GM18505 (cell line): ENCODE results near the gene LCN15.
"Not testable (repeated sequence)": the region's sequence is repeated elsewhere in the genome, so short reads cannot be mapped to it uniquely, and the experiment has no call there.

Experiments
- ATAC-seq: cut with Tn5 transposase; IDR thresholded peaks from one replicate; pipeline ENCODE4 v1.9.1; 2021; ENCODE audit not compliant: unreplicated experiment
- POLR2A ChIP-seq: IDR thresholded peaks from 4 replicates; pipeline ENCODE4 v1.6.1; 2011; ENCODE audit warnings: borderline replicate concordance; ENCODE audit not compliant: insufficient read depth, insufficient read length; ENCODE audit errors: extremely low read depth

Gene LCN15, protein sequence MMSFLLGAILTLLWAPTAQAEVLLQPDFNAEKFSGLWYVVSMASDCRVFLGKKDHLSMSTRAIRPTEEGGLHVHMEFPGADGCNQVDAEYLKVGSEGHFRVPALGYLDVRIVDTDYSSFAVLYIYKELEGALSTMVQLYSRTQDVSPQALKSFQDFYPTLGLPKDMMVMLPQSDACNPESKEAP

DNA sequence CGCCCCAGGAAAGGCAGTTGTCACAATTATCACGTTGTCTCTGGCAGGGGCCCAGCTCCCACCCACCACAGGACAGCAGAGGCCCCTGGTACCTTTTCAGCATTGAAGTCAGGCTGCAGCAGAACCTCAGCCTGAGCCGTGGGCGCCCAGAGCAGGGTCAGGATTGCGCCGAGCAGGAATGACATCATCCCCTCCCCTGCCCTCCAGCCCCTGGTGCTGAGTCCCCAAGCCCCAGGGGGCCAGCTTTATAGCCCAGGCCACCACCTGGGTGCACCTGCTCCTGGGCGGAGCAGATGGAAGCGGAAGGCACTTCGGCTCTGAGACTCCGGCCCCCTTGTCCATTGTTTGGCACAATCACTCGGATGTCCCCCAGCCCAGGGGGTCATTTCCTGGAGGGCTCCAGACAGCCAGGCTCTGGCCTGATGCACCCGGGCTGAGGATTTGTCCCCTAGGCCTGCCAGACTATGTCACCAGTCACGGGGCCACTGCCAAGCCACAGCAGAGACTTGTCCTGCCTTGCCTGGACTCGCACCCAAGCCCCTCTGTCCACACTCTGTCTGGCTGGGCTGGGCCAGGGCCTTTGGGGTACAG is at the start of gene LCN15:
TSS of gene LCN15 (minus strand) at position 218 of the 591 bp plus-strand sequence. CDS start at position 188, 30 bp downstream.
- no peak for TF ChIP-seq POLR2A
- no peak for ATAC-seq

DNA sequence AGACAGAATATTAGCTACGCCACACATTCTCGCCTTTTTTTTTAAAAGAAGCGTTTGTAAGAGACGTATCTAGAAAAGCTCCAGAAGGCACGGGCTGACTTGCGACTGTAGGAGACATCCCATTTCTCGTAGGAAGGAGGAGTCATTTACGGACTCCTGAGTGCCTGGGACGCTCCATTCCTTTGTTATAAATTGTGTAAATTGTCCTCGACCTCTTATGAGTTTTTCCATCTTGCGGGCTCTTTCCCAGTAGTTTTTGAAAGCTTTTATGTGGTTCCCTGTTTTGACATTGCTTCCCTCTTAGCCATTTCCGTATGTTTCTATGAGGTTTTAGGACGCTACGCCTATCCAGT is 44.5 kb upstream of the LCN15 start:
- ATAC-seq, result no peak

DNA sequence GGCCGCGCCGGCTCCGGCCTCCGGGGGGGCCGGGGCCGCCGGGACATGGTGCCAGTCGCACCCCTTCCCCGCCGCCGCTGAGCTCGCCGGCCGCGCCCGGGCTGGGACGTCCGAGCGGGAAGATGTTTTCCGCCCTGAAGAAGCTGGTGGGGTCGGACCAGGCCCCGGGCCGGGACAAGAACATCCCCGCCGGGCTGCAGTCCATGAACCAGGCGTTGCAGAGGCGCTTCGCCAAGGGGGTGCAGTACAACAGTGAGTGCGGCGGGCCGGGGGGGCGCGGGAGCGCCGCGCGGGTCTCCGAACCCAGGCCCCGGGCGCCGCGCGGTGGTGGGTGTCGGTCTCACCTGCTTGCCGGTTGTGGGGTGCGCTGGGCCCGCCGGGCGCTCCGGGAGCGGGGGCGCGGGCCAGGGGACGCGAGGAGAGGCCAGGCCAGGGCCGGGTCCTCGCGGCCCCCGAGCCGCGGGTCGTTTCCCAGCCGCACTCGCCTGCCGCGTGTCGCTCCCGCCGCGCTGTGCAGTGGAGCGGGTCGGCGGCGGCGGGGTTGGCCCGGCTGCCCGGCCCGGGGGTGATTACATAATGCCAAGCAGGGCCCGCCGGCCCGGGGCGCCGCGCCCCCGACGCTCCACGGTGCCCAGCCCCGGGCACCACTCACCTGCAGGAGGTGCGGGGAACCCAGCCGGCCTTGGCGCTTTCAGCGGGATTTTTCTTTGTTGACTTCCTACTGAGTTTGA is 43.9 kb upstream of the LCN15 start:
- TF ChIP-seq POLR2A, result no peak
- ATAC-seq, result peak; percentile 34

More for the DNA sequence above, 44.5 kb upstream of the LCN15 start:
- TF ChIP-seq POLR2A, result no peak

DNA sequence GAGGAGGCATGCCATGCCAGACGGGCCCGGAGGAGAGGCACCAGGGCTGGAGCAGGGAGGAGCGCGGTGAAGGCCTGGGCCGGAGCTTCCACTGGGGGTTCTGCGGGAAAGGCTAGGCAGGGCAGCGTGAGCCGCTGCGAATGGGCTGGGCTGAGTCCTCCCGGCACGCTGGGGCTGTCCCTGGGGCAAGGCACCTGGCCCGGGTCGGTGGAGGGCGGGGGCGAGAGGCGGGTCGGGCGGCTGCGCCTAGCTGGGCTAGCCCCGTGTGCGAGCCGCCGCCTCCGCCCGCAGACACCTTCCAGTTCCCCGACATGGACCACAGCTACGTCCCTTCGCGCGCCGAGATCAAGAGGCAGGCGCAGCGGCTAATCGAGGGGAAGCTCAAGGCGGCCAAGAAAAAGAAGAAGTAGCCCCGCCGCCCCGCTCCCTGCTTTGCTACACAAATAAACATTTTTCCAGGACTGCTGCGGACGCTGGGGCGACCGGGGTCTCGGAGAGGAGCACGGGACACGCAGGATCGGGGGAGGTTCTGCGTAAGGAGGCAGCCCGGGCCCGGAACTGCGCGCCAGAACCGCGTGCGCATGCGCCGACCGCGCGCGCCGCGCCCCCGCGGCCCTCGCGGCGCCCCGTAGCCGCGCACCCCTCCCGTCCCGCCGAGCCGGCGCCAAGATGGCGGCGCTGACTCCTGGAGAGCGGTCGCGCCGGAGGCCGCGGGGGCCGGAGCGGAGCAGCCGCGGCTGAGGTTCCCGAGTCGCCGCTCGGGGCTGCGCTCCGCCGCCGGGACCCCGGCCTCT is 43.2 kb upstream of the LCN15 start, which contains the start of gene RABL6:
TSS of gene RABL6 (plus strand) at position 668 of the 794 bp plus-strand sequence. CDS start 249 bp downstream, outside the sequence.
- TF ChIP-seq POLR2A, result peak; percentile 89
- ATAC-seq, result peak; percentile 58

DNA sequence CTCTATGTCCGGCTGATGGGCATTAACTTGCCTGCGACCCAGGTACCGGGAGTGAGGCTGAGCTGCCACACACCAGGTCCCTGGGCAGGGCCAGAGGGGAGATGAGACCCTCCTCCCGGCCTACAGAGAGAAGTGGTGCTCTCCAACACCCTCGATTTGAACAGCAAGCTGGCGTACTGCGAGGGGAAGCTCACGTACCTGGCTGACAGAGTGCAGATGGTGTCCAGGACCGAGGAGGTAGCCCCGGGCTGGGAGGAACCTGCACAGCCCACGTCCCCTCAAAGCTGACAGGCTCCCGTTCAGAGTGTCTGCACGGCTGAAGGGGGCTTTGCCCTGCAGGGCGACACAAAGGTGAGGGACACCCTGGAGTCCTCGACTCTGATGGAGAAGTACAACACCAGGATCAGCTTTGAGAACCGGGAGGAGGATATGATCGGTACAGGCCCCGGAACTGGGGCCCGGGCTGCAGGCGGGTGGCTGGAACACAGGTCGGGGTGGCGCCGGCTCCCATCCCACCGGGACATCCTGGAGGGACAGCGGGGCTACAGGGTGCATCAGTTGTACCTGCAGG is 42.4 kb upstream of the LCN15 start:
- ATAC-seq, result no peak
- no peak for TF ChIP-seq POLR2A

DNA sequence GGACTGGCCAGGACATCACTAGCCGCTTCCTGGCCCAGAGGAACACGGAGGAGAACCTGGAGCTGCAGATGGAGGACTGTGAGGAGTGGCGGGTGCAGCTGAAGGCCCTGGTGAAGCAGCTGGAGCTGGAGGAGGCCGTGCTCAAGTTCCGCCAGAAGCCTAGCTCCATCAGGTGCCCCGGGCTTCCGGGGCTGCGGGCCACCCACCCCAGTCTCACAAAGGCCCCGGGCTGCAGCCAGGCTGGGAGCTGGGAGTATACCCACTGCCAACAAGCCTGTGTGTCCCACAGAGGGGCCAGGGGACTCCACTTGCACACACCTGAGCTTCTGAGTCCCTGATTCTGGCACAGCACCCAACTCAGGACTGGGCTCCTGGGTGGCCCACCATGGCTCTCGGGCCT is 41.7 kb upstream of the LCN15 start:
- no peak for ATAC-seq
- no peak for TF ChIP-seq POLR2A

DNA sequence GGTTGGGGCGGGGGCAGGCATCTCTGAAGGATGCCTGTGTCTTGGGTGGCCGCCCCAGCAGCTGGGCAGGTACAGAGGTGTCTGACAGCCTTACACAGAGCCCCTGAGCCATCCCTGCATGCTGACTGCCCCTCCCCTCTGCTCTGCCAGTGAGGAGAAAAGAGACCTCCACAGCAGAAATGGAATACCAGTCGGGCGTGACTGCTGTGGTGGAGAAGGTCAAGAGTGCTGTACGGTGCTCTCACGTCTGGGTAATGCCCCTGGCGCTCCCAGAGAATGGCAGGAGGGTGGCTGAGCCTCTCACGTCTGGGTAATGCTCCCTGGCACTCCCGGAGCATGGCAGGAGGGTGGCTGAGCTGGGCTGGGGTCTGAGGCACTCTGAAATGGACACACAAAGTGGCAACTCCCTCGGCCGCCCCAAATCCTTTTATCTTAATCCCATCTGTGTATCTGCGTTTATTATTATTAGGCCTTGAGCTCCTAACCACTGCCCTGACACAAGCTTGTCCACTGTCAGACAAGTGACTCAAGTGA is 41.0 kb upstream of the LCN15 start:
- no peak for ATAC-seq
- TF ChIP-seq POLR2A, result no peak

DNA sequence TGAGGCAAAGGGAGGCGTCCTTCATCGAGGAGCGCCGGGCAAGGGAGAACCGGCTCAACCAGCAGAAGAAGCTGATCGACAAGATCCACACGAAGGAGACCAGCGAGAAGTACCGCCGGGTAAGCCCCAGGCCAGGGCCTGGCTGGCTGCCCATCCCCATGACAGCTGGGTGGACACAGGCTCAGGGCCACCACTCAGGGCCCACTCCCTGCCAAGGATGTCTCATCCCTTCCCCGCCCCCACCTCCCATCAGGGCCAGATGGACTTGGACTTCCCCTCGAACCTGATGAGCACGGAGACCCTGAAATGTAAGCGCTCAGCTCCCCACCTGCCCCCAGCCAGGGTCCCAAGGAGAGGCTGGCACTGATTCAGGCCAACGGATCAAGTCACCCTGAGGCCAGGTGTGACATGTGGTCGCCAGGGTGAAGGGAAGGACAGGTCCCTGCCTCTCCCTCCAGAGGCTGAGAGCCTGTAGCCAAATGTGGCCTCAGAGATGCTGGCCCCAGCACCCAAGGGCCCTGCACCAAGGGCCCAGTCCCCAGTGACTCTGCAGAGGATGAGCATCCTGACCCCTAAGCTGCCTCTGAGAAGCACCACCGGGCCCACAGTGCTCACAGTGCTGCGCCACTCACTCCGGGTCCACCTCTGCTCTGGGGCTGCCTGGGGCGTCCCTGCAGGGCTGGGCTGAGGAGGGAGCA is 40.3 kb upstream of the LCN15 start:
- no peak for TF ChIP-seq POLR2A
- no peak for ATAC-seq

DNA sequence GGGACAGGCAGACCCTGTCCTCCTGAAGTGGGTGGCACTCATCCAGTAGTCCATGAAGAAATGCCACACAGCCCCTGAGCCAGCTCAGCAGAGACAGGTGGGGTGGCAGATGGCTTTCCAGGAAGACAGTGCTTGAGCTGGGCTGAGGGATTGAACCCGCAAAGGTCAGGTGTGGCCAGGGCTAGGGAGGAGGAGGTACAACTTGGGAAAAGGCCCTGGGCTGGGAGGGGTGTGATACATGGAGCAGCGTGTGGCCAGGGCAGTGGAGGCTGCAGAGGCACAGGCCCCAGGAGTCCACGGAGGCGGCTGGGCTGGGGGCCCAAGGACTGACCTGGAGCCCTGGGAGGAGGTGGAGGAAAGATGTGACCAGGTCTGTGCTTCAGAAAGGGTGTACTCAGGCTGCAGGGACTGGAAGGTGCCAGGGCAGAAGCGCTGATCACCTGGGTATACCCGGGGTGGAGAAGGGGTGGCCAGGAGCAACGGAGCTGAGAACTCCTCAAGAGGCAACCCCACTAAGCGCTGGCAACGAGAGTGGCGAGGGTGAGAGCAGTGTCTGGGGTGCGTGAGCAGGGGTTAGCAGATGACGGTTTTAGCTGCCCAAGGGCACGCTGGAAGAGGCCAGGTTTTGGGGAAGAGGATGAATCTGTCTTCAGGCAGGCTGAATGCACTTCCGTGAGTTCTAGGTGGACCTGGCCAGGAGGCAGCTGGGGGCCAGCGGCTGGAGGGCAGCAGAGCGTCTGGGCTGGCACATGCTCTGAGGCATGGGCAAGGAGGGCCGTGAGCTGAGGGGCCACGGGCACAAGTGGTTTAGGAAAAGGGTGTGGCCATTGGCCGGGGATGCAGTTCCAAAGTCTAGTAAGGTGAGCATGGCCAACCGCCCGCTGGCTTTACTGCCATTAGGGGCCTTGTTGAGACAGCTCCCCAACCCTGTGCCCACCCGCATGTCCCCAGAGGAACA is 39.5 kb upstream of the LCN15 start:
- no peak for ATAC-seq
- TF ChIP-seq POLR2A, result no peak

DNA sequence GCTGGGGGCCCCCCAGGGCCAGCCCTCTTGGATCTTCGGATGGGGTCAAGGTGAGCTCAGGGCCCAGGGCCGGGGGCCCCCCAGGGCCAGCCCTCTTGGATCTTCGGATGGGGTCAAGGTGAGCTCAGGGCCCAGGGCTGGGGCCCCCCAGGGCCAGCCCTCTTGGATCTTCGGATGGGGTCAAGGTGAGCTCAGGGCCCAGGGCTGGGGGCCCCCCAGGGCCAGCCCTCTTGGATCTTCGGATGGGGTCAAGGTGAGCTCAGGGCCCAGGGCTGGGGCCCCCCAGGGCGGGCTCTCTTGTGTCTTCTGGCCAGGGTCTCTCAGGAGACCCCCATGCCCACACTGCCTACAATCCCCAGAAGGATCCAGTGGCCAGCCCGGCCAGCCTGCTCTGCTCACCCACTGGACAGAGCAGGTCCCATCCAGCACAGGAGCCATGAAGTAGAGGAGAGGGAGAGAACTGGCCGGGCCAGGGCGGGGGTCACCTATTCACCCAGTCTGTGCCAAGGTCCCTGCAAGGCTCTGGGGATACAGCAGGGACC is 38.8 kb upstream of the LCN15 start:
- not testable (repeated sequence) for ATAC-seq

DNA sequence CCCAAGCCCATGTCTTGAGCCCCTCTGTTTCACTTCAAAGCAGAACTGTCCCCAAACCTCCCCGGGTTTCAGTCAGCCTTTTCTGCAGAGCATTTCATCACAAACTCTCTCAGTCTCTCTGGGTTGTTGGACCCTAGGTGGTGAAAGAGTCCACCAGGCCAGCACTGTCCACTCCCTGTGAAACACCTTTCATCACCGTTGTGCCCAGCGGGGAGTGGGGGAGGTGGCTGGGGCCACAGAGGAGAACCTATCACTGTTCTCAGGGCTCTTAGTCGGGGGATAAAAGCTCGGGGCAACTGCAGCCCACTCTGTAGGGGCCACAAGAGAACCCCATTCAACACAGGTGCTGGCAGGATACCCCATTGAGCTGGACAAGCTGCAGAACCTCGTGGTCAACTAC is 38.0 kb upstream of the LCN15 start:
- no peak for ATAC-seq

More for the DNA sequence above, 38.0 kb upstream of the LCN15 start:
- no peak for TF ChIP-seq POLR2A
